K562 (cell line): ENCODE measurements around the gene KIFC3. TPM values are rescaled to one million over a fixed set of nuclear protein-coding genes. Genes with fewer than 3 reads are reported as not detected.

ENCODE experiments used
- ATAC-seq: fragments of 200-7000 bp; cut with Tn5 transposase; 3 replicates; pipeline ENCODE4 v1.9.1; 2020; ENCODE audit warnings: moderate library complexity
- BruUV-seq: library from RNA; stranded (reverse); fragments of 400-500 nt; replicated peaks from 2 replicates; lab custom pipeline; 2021; lab: Mats Ljungman, UMichigan
- CTCF ChIA-PET: fragments of 300-600 bp; formaldehyde crosslinking; extraction: SDS; loops from one replicate; lab custom pipeline; 2021; ENCODE audit warnings: low intra/inter-chr PET ratio; lab: Yijun Ruan, JAX
- POLR2A ChIA-PET: fragments of 300-600, 350-650 bp; sonication (Branson Sonifier 250); formaldehyde crosslinking; extraction: SDS; loops from one replicate; lab custom pipeline; 2021; ENCODE audit warnings: antibody characterized with exemption, inconsistent platforms; lab: Yijun Ruan, JAX
- DNase-seq, 4 experiments: peaks; one replicate each; pipeline versions ENCODE4 v3.0.0 to v3.0.0-alpha.2; 2011 to 2018; ENCODE audit warnings: low spot score in 3 of 4, mixed read lengths in 3 of 4; ENCODE audit errors: extremely low read depth in 1 of 4
- FAIRE-seq: peaks from 2 replicates; lab custom pipeline; 2011; peaks lifted over from hg19 to GRCh38; lab: Jason Lieb, UNC
- H2AFZ ChIP-seq: 2 replicates; pipeline ENCODE4 v1.6.0; 2011; ENCODE audit warnings: low read depth, low read length, control low read depth, inconsistent platforms
- H3K27ac ChIP-seq: fragments of 200-600 bp; 3 replicates; pipeline ENCODE4 v1.8.0; 2011; ENCODE audit warnings: low read depth, mild to moderate bottlenecking, control low read depth, inconsistent platforms, low read length, moderate library complexity, mixed read lengths; ENCODE audit errors: extremely low read depth
- H3K27me3 ChIP-seq, 2 experiments: fragments of 300-600 bp in 1 of 2; 2 replicates in 1 of 2; 3 replicates in 1 of 2; pipeline versions ENCODE4 v1.6.0 to v1.8.0; 2011; ENCODE audit warnings: inconsistent platforms in 2 of 2, low read length in 2 of 2, mild to moderate bottlenecking in 1 of 2, mixed read lengths in 1 of 2, moderate library complexity in 1 of 2; ENCODE audit not compliant: control insufficient read depth in 2 of 2, insufficient read depth in 2 of 2
- H3K36me3 ChIP-seq: fragments of 300-600 bp; 3 replicates; pipeline ENCODE4 v1.8.0; 2011; ENCODE audit warnings: mild to moderate bottlenecking, low read length, inconsistent platforms; ENCODE audit not compliant: control insufficient read depth, insufficient read depth
- H3K4me1 ChIP-seq, 2 experiments: fragments of 200-600 bp in 1 of 2; replicated peaks in 1 of 2; 2 replicates in 1 of 2; 3 replicates in 1 of 2; pipeline versions ENCODE4 v1.5.1 to v1.8.0; 2011; ENCODE audit warnings: inconsistent platforms in 2 of 2, low read length in 2 of 2, mild to moderate bottlenecking in 1 of 2, mixed read lengths in 1 of 2, moderate library complexity in 1 of 2; ENCODE audit not compliant: control insufficient read depth in 2 of 2, insufficient read depth in 2 of 2
- H3K4me2 ChIP-seq: 2 replicates; pipeline ENCODE4 v1.6.1; 2011; ENCODE audit warnings: low read length, control low read depth, inconsistent platforms, mixed read lengths; ENCODE audit not compliant: insufficient read depth
- H3K4me3 ChIP-seq: fragments of 200-600 bp; sonication (generic), shearing (Covaris generic); 2 replicates; pipeline ENCODE4 v1.5.1; 2016; ENCODE audit warnings: control low read depth, inconsistent platforms
- H3K79me2 ChIP-seq: fragments of 200-600 bp; 3 replicates; pipeline ENCODE4 v1.8.0; 2011; ENCODE audit warnings: low read length, inconsistent platforms; ENCODE audit not compliant: control insufficient read depth, insufficient read depth
- H3K9ac ChIP-seq, 2 experiments: 2 replicates each; pipeline versions ENCODE4 v1.6.0 to v1.6.1; 2011; ENCODE audit warnings: low read depth in 2 of 2, low read length in 2 of 2, control low read depth in 1 of 2, inconsistent platforms in 1 of 2, mild to moderate bottlenecking in 1 of 2, mixed read lengths in 1 of 2; ENCODE audit not compliant: insufficient read depth in 1 of 2
- H3K9me1 ChIP-seq: one replicate; pipeline ENCODE4 v1.6.0; 2011; ENCODE audit warnings: inconsistent platforms, mild to moderate bottlenecking, low read length, moderate library complexity; ENCODE audit not compliant: control insufficient read depth, insufficient read depth
- H3K9me3 ChIP-seq: replicated peaks from 2 replicates; pipeline ENCODE4 v1.5.1; 2011; ENCODE audit warnings: low read depth, low read length, inconsistent platforms; ENCODE audit not compliant: control insufficient read depth, insufficient read depth
- H4K20me1 ChIP-seq: replicated peaks from 2 replicates; pipeline ENCODE4 v1.6.1; 2011; ENCODE audit warnings: low read length, inconsistent platforms, mixed read lengths; ENCODE audit not compliant: control insufficient read depth, insufficient read depth
- BCOR ChIP-seq: fragments of 450-650 bp; IDR thresholded peaks from 2 replicates; pipeline ENCODE4 v1.6.1; 2016
- BDP1 ChIP-seq: IDR thresholded peaks from 3 replicates; pipeline ENCODE4 v1.6.1; 2011; ENCODE audit not compliant: insufficient read length, insufficient read depth
- BRCA1 ChIP-seq, 2 experiments: fragments of 450-650 bp in 1 of 2; sonication (generic) in 1 of 2; formaldehyde crosslinking in 1 of 2; IDR thresholded peaks; 2 replicates each; pipeline versions ENCODE4 v1.5.0 to v1.6.1; 2017 to 2020; ENCODE audit warnings: mild to moderate bottlenecking in 1 of 2, missing genetic modification reagents in 1 of 2
- CREB3L1 ChIP-seq: fragments of 450-650 bp; IDR thresholded peaks from 2 replicates; pipeline ENCODE4 v1.6.1; 2014; ENCODE audit warnings: low read depth, mild to moderate bottlenecking, moderate library complexity, borderline replicate concordance
- DDX20 ChIP-seq: fragments of 450-650 bp; IDR thresholded peaks from 2 replicates; pipeline ENCODE4 v1.6.1; 2016; ENCODE audit warnings: missing genetic modification characterization, low read depth, mild to moderate bottlenecking, missing compliant biosample characterization, moderate library complexity
- ELF2 ChIP-seq: fragments of 250-450 bp; sonication (Bioruptor Pico); IDR thresholded peaks from 2 replicates; pipeline ENCODE4 v1.5.0; 2021; ENCODE audit warnings: mild to moderate bottlenecking
- GMEB1 ChIP-seq: fragments of 250-450 bp; sonication (Bioruptor Pico); IDR thresholded peaks from 2 replicates; pipeline ENCODE4 v1.4.0; 2020; ENCODE audit warnings: mild to moderate bottlenecking
- MAX ChIP-seq: sonication (generic); formaldehyde crosslinking; IDR thresholded peaks from 2 replicates; pipeline ENCODE4 v1.9.0; 2022; ENCODE audit warnings: mild to moderate bottlenecking, missing genetic modification reagents
- MEIS2 ChIP-seq: fragments of 450-650 bp; IDR thresholded peaks from 2 replicates; pipeline ENCODE4 v1.6.1; 2014; ENCODE audit warnings: mild to moderate bottlenecking; ENCODE audit not compliant: partially characterized antibody
- MIER1 ChIP-seq: fragments of 450-650 bp; IDR thresholded peaks from 2 replicates; pipeline ENCODE4 v1.6.1; 2016; ENCODE audit warnings: antibody characterized with exemption, mild to moderate bottlenecking, low read depth
- SMAD1 ChIP-seq: fragments of 150-350 bp; IDR thresholded peaks from 2 replicates; pipeline ENCODE4 v1.6.1; 2014; ENCODE audit warnings: low read length, low read depth; ENCODE audit not compliant: partially characterized antibody
- UBTF ChIP-seq, 2 experiments: IDR thresholded peaks; 2 replicates each; pipeline ENCODE4 v1.6.1; 2012; ENCODE audit warnings: improper control_type of control experiment in 2 of 2, low read depth in 2 of 2, low read length in 2 of 2, borderline replicate concordance in 1 of 2
- ZKSCAN8 ChIP-seq: fragments of 200-800 bp; sonication (Bioruptor generic); IDR thresholded peaks from 2 replicates; pipeline ENCODE4 v1.6.1; 2016; ENCODE audit warnings: missing genetic modification characterization, missing compliant biosample characterization
- ZNF175 ChIP-seq: fragments of 200-800 bp; sonication (Bioruptor generic); IDR thresholded peaks from 2 replicates; pipeline ENCODE4 v1.6.1; 2016; ENCODE audit warnings: low read depth, mild to moderate bottlenecking, missing genetic modification characterization, missing compliant biosample characterization
- ZNF23 ChIP-seq: fragments of 250-450 bp; sonication (Bioruptor Pico); IDR thresholded peaks from 2 replicates; pipeline ENCODE4 v1.4.0; 2020; ENCODE audit warnings: mild to moderate bottlenecking
- ZNF253 ChIP-seq: fragments of 250-450 bp; sonication (Bioruptor Pico); conservative IDR thresholded peaks from 2 replicates; pipeline ENCODE4 v1.6.1; 2021; ENCODE audit warnings: mild to moderate bottlenecking
- ZNF766 ChIP-seq: fragments of 200-800 bp; sonication (Bioruptor generic); conservative IDR thresholded peaks from 2 replicates; pipeline ENCODE4 v1.6.1; 2016; ENCODE audit warnings: missing genetic modification characterization, missing compliant biosample characterization
- WGBS: fragments of 100-300 bp; shearing (Covaris generic); methylation state at CpG from one replicate; pipeline ENCODE4 v1.1.6; 2016; ENCODE audit warnings: low coverage, mixed read lengths; ENCODE audit not compliant: insufficient coverage; ENCODE audit errors: missing lambda C conversion rate; 5-methylcytosine and 5-hydroxymethylcytosine counted together
- in situ Hi-C: fragments of 300-500 bp; cut with MboI; formaldehyde crosslinking; loops from 4 replicates; pipeline ENCODE4 v1.15.0; 2018; ENCODE audit warnings: inconsistent platforms, mixed read lengths
- intact Hi-C: fragments of 100-400 bp; cut with micrococcal nuclease; formaldehyde crosslinking; loops from 2 replicates; pipeline ENCODE4 v1.14.2; 2022
- polyA plus RNA-seq, 8 experiments: library from polyadenylated mRNA; depleted of rRNA in 4 of 8; stranded (reverse) in 5 of 8; unstranded in 3 of 8; fragments of >200 nt; fragmentation: Nextera tagmentation in 2 of 8; fragmentation: Illumina TruSeq in 1 of 8; extraction: Ambion mirVana in 2 of 8; extraction: Trizol in 1 of 8; gene quantifications; 2 replicates each; pipeline versions ENCODE4 v1.2.1 to v1.2.3, GENCODE V29; 2011 to 2014; ENCODE audit warnings: inconsistent platforms in 1 of 8, missing spikeins in 1 of 8
- total RNA-seq, 7 experiments: library from RNA; depleted of rRNA in 6 of 7; stranded (reverse); fragments of >200 nt in 6 of 7; fragmentation: Illumina TruSeq in 2 of 7; extraction: Trizol in 2 of 7; gene quantifications; 2 replicates each; pipeline versions ENCODE4 v1.2.1 to v1.2.3, GENCODE V29; 2011 to 2021; ENCODE audit warnings: low replicate concordance in 1 of 7

KIFC3 gene
- total and polyA plus RNA-seq, 9 of the 15 experiments (the other 6 are each of a cell fraction or from before 2014, with no cell fraction given): 0.23 to 105 (median 26.2) TPM

- in situ Hi-C loops: no loop called here
- no peak for DNase-seq
- Histone ChIP-seq H3K27ac (no peak overlapping the region; the same call in 2 of the 3 replicates), H3K4me2 (no peak overlapping the region), H3K9me3 (no peaks in the 10 kb centered on the region), H3K9ac (no peak overlapping the region), H3K4me3 (no peak overlapping the region), H3K79me2 (no peaks in the 10 kb centered on the region), H2AFZ (no peak overlapping the region), H3K27me3 (no peaks in the 10 kb centered on the region), H3K36me3 (peaks cover 85% of the 10 kb centered on the region), H3K9me1 (no peaks in the 10 kb centered on the region), H4K20me1 (no peaks in the 10 kb centered on the region), H3K4me1 (peaks cover 4 to 40% of the 10 kb centered on the region in 2 experiments; a peak in 3 of 5 replicates)
- ChIA-PET POLR2A (interaction anchor here (1.3 kb wide), 1 partner anchor 29 kb away, joined by 3 read pairs; no protein-coding TSS in a partner anchor), CTCF (no interaction called here)
- TF ChIP-seq DDX20 (tag) (no peak), ZKSCAN8 (CRISPR knock-in tag) (no peak), MEIS2 (no peak), GMEB1 (CRISPR knock-in tag) (no peak), BDP1 (no peak), BRCA1 (IDR thresholded peaks at IDR 0.05) (no peak), BRCA1 (CRISPR knock-in tag; IDR thresholded peaks at IDR 0.05) (no peak), MAX (no peak), ZNF253 (CRISPR knock-in tag) (no peak), BCOR (no peak), CREB3L1 (no peak), UBTF (IDR thresholded peaks at IDR 0.05; ENCODE audit: borderline replicate concordance in 1 of 2, low read depth in 2 of 2, low read length in 2 of 2) (no peak), ZNF175 (CRISPR knock-in tag) (no peak), SMAD1 (no peak), MIER1 (no peak), ZNF23 (CRISPR knock-in tag) (no peak), ELF2 (CRISPR knock-in tag) (no peak), ZNF766 (CRISPR knock-in tag) (no peak)
- no peak for FAIRE-seq
- no TSS peak for BruUV-seq
- intact Hi-C loops: no loop called here
- no peak for ATAC-seq
- WGBS: 94% methylated on average over 6 of the region's 9 CpGs
These were observed 38.3 kb downstream of the KIFC3 start for GRCh38 chr16:57764006-57764340.
